HG03354 (cell line): Measurements from ENCODE around the gene WWOX.
"Not testable (repeated sequence)": the region's sequence is repeated elsewhere in the genome, so short reads cannot be mapped to it uniquely, and the experiment has no call there.

Source experiments
- ATAC-seq: cut with Tn5 transposase; IDR thresholded peaks from one replicate; pipeline ENCODE4 v1.9.1; 2021; ENCODE audit warnings: mild to moderate bottlenecking; ENCODE audit not compliant: unreplicated experiment, poor library complexity, severe bottlenecking

WWOX gene

GRCh38 chr16:79188115-79188738 lies 1088.8 kb downstream of the WWOX start:
- no peak for ATAC-seq

- no peak for ATAC-seq
Observed at GRCh38 chr16:79188739-79189122, 1089.3 kb downstream of the WWOX start.

DNA sequence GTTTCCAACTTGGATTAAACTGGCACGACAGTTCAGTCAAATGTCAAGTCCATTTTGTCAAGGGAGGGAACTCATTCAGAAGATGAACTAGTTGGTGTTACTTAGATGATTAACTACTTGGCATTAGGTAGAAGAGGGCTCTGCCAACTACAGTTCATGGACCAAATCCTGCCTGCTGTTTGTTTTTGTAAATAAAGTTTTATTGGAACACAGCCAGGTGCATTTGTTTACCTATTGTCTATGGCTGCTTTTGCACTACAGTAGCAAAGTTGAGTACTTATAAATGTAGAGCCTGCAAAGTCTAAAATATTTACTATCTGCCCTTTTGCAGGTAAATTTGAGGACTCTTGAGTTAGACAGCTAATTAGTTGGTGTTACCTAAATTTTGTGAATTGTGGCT lies 1091.1 kb downstream of the WWOX start:
- ATAC-seq: no peak

DNA sequence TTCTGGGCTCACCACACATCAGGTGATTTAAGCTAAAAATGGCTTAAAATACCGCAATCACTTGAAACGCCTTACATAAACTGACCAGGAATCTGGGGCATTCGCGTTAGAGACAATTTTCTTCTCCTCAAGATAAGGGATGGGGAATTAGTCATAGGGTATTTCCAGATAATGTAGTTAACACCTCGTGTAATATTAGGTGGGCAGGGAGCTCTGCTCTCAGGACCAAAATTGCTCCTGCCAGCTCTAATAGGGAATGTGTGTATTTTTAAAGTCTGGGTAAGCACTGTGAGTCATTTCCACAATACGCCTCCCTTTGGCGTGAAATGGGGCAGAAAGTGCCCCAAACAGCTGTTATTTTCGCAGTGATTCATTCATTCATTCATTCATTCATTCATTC lies 1092.5 kb downstream of the WWOX start:
- no peak for ATAC-seq

GRCh38 chr16:79192904-79193303 lies 1093.5 kb downstream of the WWOX start:
- ATAC-seq: no peak

GRCh38 chr16:79194291-79194690 lies 1094.8 kb downstream of the WWOX start:
- no peak for ATAC-seq

DNA sequence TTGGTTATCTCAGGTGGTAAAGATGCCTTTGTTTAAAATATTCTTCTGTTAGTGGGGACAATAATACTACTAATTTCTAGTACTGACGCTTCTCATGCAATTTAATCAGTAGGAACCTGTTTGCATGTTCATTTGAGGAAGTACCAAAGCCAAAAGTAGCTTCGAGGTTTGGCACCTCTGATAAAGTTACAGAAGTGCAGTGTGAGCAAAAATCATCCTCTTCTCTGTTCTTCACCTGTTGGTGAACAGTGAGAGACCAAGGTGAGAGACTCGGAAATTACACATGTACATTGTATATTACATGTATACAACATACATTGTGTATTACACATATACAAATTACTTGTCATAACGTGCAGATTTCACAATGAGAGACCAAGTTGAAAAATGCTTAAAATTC lies 1096.5 kb downstream of the WWOX start:
- ATAC-seq: no peak

GRCh38 chr16:79201436-79201835 lies 1102.0 kb downstream of the WWOX start:
- ATAC-seq: no peak

GRCh38 chr16:79202977-79203376 lies 1103.5 kb downstream of the WWOX start:
- no peak for ATAC-seq

GRCh38 chr16:79204486-79204885 lies 1105.0 kb downstream of the WWOX start:
- no peak for ATAC-seq

GRCh38 chr16:79206889-79207288 lies 1107.4 kb downstream of the WWOX start:
- ATAC-seq: no peak

DNA sequence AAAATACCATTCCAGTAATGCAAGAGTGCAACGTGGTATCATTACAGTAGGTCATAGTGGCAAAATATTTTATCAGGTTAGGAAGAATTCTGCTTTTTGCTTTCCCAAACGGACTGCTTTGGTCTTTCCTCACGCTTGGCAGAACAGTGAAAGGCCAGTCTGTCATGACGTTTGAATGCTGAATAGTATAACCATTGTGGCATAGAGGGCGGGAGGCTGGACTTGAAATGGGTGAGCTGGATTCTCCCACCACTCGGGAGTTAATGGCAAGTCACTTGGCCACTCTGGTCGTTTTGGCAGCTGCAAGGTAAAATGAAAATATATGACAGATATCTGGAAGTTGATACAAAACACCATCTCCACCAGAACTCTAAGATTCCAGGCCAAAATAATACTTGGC lies 1109.9 kb downstream of the WWOX start:
- no peak for ATAC-seq

- ATAC-seq: no peak
Observed at GRCh38 chr16:79210607-79211006, 1111.2 kb downstream of the WWOX start.

- ATAC-seq: no peak
Observed at GRCh38 chr16:79211586-79211985, 1112.1 kb downstream of the WWOX start.

GRCh38 chr16:79212114-79212791 lies 1112.8 kb downstream of the WWOX start:
- ATAC-seq: no peak

GRCh38 chr16:79213214-79213613 lies 1113.8 kb downstream of the WWOX start:
- ATAC-seq: no peak

GRCh38 chr16:79215289-79215688 lies 1115.8 kb downstream of the WWOX start:
- ATAC-seq: no peak

DNA sequence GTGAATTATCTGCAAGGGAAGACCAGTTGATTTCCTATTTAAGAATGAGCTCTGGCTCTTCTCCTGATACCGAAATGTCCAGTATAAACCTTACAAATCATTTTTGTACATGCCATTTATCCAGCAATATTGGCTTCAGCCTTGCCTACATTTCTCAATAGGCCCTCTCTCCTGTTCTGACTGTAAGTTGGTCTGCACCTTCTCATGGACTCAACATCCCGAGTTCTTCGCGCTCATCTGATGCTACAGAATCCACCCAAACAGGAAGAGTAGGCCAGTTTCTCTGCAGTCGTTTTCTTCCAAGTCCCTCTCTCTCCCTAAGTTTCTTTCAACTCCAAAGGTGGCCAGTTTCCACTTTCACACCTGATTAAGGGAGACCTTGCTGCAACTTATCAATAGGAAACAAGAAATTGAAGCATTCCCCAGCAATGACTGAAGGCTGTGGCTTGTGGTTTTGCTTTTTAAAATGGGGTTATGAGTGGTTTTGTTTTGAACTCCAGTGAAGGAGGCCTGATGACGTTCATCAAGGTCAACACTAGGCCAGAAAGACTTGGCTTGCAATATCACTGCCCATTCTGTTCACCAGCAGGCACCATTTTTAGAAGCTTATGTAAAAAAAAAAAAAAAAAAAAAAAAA lies 1118.0 kb downstream of the WWOX start:
- ATAC-seq: no peak

- ATAC-seq: no peak
Observed at GRCh38 chr16:79218351-79218750, 1118.9 kb downstream of the WWOX start.

GRCh38 chr16:79225994-79226393 lies 1126.5 kb downstream of the WWOX start:
- ATAC-seq: not testable (repeated sequence)

- ATAC-seq: no peak
Observed at GRCh38 chr16:79229361-79229760, 1129.9 kb downstream of the WWOX start.
